Measurements from ENCODE around the gene PRSS57. TPM values are rescaled to one million over a fixed set of nuclear protein-coding genes. Genes with fewer than 3 reads are reported as not detected.
A peak's percentile ranks its signal among the peaks of the same experiment; 100 is the strongest.
"Not testable (repeated sequence)": the region's sequence is repeated elsewhere in the genome, so short reads cannot be mapped to it uniquely, and the experiment has no call there.

The PRSS57 gene
- total RNA-seq, 2 experiments from 2014 or later: 0.59 TPM; not detected in 1

DNA sequence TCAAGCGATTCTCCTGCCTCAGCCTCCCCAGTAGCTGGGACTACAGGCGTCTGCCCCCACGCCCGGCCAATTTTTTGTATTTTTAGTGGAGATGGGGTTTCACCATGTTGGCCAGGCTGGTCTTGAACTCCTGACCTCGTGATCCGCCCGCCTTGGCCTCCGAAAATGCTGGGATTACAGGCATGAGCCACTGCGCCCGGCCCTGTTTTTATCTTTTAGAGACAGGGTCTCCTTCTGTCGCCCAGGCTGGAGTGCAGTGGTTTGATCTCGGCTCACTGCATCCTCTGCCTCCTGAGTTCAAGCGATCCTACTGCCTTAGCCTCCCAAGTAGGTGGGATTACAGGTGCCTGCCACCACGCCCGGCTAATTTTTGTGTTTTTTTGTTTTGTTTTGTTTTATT, 3.3 kb upstream of the PRSS57 start:
- ATAC-seq; H3K4me3 Mint-ChIP-seq; DNase-seq; H3K36me3 Mint-ChIP-seq; H3K9me3 Mint-ChIP-seq (ENCODE audit: low read depth); H3K27ac Mint-ChIP-seq; CTCF ChIA-PET: not testable (repeated sequence)
- Mint-ChIP-seq H3K4me1 (peaks cover 11% of the 10 kb centered on the region), H3K27me3 (peaks cover 14% of the 10 kb centered on the region)

GRCh38 chr19:694481-695351, 536 bp downstream of the PRSS57 start:
- CTCF ChIA-PET: interaction anchor here (0.6 kb wide), 1 partner anchor 228 kb away, joined by 4 read pairs; no protein-coding TSS in a partner anchor
- H3K9me3 Mint-ChIP-seq (ENCODE audit: low read depth): no peaks in the 10 kb centered on the region
- H3K4me3 Mint-ChIP-seq: no peak overlapping the region
- ATAC-seq (no peak), DNase-seq (no peak)
- H3K27ac Mint-ChIP-seq: no peak overlapping the region
- H3K27me3 Mint-ChIP-seq: peaks cover 14% of the 10 kb centered on the region
- no peaks in the 10 kb centered on the region for H3K36me3 Mint-ChIP-seq
- peaks cover 9% of the 10 kb centered on the region for H3K4me1 Mint-ChIP-seq

GRCh38 chr19:690203-690602, 5.0 kb downstream of the PRSS57 start:
- H3K36me3 Mint-ChIP-seq: no peaks in the 10 kb centered on the region
- no peaks in the 10 kb centered on the region for H3K9me3 Mint-ChIP-seq (ENCODE audit: low read depth)
- H3K4me3 Mint-ChIP-seq: no peak overlapping the region
- CTCF ChIA-PET: no interaction called here
- ATAC-seq (no peak), DNase-seq (no peak)
- no peak overlapping the region for H3K27ac Mint-ChIP-seq
- peaks cover 3% of the 10 kb centered on the region for H3K4me1 Mint-ChIP-seq
- H3K27me3 Mint-ChIP-seq: peaks cover 8% of the 10 kb centered on the region

- Mint-ChIP-seq H3K4me3 (no peak overlapping the region), H3K9me3 (ENCODE audit: low read depth) (no peaks in the 10 kb centered on the region), H3K27me3 (no peaks in the 10 kb centered on the region), H3K4me1 (no peaks in the 10 kb centered on the region), H3K36me3 (no peaks in the 10 kb centered on the region), H3K27ac (no peak overlapping the region)
- no peak for DNase-seq
- CTCF ChIA-PET: no interaction called here
- ATAC-seq: no peak
Observed at GRCh38 chr19:688992-689391, 6.3 kb downstream of the PRSS57 start.

DNA sequence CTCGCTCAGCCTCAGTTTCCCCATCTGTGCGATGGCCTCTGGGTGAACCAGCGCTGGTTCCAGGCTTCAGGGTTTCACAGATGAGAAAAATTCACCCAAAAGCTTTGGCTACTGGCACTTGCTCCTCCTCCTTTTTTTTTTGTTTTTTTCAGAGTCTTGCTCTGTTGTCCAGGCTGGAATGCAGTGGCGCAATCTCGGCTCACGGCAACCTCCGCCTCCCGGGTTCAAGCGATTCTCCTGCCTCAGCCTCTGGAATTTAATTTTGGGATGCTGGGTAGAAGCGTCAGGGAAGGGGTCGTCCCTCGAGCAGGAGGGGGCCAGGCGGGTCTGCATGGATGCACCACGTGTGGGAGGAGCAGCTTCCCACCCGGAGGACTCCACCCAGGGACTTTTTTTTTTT, 7.0 kb downstream of the PRSS57 start:
- CTCF ChIA-PET: interaction anchor here (0.6 kb wide), 1 partner anchor 185 kb away, joined by 3 read pairs; no protein-coding TSS in a partner anchor
- ATAC-seq (no peak), DNase-seq (no peak)
- H3K4me1 Mint-ChIP-seq: no peaks in the 10 kb centered on the region
- H3K9me3 Mint-ChIP-seq (ENCODE audit: low read depth): no peaks in the 10 kb centered on the region
- H3K27me3 Mint-ChIP-seq: no peaks in the 10 kb centered on the region
- no peaks in the 10 kb centered on the region for H3K36me3 Mint-ChIP-seq
- no peak overlapping the region for H3K4me3 Mint-ChIP-seq
- no peak overlapping the region for H3K27ac Mint-ChIP-seq

DNA sequence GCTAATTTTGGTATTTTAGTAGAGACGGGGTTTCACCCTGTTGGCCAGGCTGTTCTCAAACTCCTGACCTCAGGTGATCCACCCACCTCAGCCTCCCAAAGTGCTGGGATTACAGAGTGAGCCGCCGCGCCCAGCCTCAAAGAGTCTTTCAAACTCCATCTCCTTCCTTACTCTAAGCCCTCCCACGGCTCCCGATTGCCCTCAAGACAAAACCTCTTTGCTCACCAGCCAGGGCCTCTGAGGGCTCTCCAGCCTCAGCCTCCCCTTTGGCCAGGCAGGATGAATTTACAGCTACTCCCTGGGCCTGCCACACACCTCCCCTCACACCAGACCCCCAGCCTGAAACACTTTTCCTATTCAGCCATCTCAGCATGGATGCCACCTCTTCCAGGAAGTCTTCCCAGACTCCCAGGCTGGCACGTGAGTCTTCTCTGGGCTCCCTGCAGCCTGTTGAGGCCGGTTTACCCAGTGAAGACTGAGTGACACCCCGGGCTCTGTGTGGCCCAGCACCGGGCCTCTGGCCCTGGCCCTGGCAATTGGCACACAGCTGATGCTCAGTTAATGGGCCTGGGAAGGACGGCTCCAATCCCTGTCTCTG, 7.6 kb downstream of the PRSS57 start:
- DNase-seq (no peak), ATAC-seq (no peak)
- H3K4me1 Mint-ChIP-seq: no peaks in the 10 kb centered on the region
- CTCF ChIA-PET: interaction anchor here (0.6 kb wide), 1 partner anchor 186 kb away, joined by 3 read pairs; no protein-coding TSS in a partner anchor
- no peak overlapping the region for H3K27ac Mint-ChIP-seq
- H3K27me3 Mint-ChIP-seq: no peaks in the 10 kb centered on the region
- H3K36me3 Mint-ChIP-seq: no peaks in the 10 kb centered on the region
- H3K4me3 Mint-ChIP-seq: no peak overlapping the region
- H3K9me3 Mint-ChIP-seq (ENCODE audit: low read depth): no peaks in the 10 kb centered on the region

GRCh38 chr19:686589-687297, 8.5 kb downstream of the PRSS57 start:
- H3K4me3 Mint-ChIP-seq: no peak overlapping the region
- DNase-seq (no peak), ATAC-seq (no peak)
- H3K27ac Mint-ChIP-seq: no peak overlapping the region
- H3K27me3 Mint-ChIP-seq: no peaks in the 10 kb centered on the region
- H3K36me3 Mint-ChIP-seq: no peaks in the 10 kb centered on the region
- CTCF ChIA-PET: interaction anchor here (1.0 kb wide), 1 partner anchor 115 kb away, joined by 3 read pairs; the partner anchor contains the start of gene BSG
- no peaks in the 10 kb centered on the region for H3K9me3 Mint-ChIP-seq (ENCODE audit: low read depth)
- no peaks in the 10 kb centered on the region for H3K4me1 Mint-ChIP-seq

- no peak for ATAC-seq
- no peaks in the 10 kb centered on the region for H3K27me3 Mint-ChIP-seq
- no peaks in the 10 kb centered on the region for H3K36me3 Mint-ChIP-seq
- H3K4me3 Mint-ChIP-seq: no peak overlapping the region
- peaks cover 2% of the 10 kb centered on the region for H3K4me1 Mint-ChIP-seq
- no peak overlapping the region for H3K27ac Mint-ChIP-seq
- DNase-seq: no peak
- H3K9me3 Mint-ChIP-seq (ENCODE audit: low read depth): no peaks in the 10 kb centered on the region
- CTCF ChIA-PET: no interaction called here
Observed at GRCh38 chr19:685454-685931, 9.8 kb downstream of the PRSS57 start.

DNA sequence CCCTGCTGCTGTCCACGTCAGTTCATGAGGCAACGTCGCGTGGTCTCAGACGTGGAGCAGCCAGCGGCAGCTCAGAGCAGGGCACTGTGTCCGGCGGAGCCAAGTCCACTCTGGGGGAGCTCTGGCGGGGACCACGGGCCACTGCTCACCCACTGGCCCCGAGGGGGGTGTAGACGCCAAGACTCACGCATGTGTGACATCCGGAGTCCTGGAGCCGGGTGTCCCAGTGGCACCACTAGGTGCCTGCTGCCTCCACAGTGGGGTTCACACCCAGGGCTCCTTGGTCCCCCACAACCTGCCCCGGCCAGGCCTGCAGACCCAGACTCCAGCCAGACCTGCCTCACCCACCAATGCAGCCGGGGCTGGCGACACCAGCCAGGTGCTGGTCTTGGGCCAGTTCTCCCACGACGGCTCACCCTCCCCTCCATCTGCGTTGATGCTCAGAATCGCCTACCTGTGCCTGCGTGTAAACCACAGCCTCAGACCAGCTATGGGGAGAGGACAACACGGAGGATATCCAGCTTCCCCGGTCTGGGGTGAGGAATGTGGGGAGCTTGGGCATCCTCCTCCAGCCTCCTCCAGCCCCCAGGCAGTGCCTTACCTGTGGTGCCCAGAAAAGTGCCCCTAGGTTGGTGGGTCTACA, 12.5 kb downstream of the PRSS57 start:
- H3K27me3 Mint-ChIP-seq: no peaks in the 10 kb centered on the region
- DNase-seq (no peak), ATAC-seq (no peak)
- no peak overlapping the region for H3K27ac Mint-ChIP-seq
- peaks cover 2% of the 10 kb centered on the region for H3K4me1 Mint-ChIP-seq
- no peaks in the 10 kb centered on the region for H3K36me3 Mint-ChIP-seq
- CTCF ChIA-PET: interaction anchor here (1.1 kb wide), 1 partner anchor 51 kb away, joined by 3 read pairs; no protein-coding TSS in a partner anchor
- no peaks in the 10 kb centered on the region for H3K9me3 Mint-ChIP-seq (ENCODE audit: low read depth)
- no peak overlapping the region for H3K4me3 Mint-ChIP-seq

DNA sequence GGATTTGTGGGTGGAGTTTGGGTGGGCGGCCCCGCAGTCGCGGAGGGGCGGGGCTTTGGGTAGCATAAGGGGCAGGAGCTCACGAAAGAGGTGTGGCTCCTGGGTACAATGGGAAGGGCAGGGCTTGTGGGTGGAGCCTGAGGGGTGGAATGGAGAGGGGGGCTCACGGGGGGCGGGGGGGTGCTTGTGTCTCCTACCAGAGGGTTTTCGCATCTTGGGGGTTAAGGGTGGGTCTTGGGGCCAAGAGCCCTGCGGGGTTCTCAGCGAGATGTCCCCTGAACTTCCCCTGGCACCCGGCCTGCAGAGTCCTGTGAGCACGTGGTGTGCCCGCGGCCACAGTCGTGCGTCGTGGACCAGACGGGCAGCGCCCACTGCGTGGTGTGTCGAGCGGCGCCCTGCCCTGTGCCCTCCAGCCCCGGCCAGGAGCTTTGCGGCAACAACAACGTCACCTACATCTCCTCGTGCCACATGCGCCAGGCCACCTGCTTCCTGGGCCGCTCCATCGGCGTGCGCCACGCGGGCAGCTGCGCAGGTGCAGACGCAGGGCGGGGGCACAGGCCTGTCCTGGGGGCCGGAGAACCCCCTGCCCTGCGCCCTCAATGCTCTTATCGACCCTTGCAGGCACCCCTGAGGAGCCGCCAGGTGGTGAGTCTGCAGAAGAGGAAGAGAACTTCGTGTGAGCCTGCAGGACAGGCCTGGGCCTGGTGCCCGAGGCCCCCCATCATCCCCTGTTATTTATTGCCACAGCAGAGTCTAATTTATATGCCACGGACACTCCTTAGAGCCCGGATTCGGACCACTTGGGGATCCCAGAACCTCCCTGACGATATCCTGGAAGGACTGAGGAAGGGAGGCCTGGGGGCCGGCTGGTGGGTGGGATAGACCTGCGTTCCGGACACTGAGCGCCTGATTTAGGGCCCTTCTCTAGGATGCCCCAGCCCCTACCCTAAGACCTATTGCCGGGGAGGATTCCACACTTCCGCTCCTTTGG, 13.9 kb downstream of the PRSS57 start:
- no peak for ATAC-seq
- no peaks in the 10 kb centered on the region for H3K36me3 Mint-ChIP-seq
- peak overlapping the region; percentile 76 for H3K4me3 Mint-ChIP-seq
- DNase-seq: peak; percentile 96
- no peaks in the 10 kb centered on the region for H3K9me3 Mint-ChIP-seq (ENCODE audit: low read depth)
- no peaks in the 10 kb centered on the region for H3K27me3 Mint-ChIP-seq
- peak overlapping the region; percentile 100 for H3K27ac Mint-ChIP-seq
- CTCF ChIA-PET: interaction anchor here (0.6 to 2.4 kb wide), 4 partner anchors 22 to 97 kb away, joined by 3 to 10 read pairs (median 6); partner anchors contain the start of gene POLRMT
- H3K4me1 Mint-ChIP-seq: peaks cover 2% of the 10 kb centered on the region

DNA sequence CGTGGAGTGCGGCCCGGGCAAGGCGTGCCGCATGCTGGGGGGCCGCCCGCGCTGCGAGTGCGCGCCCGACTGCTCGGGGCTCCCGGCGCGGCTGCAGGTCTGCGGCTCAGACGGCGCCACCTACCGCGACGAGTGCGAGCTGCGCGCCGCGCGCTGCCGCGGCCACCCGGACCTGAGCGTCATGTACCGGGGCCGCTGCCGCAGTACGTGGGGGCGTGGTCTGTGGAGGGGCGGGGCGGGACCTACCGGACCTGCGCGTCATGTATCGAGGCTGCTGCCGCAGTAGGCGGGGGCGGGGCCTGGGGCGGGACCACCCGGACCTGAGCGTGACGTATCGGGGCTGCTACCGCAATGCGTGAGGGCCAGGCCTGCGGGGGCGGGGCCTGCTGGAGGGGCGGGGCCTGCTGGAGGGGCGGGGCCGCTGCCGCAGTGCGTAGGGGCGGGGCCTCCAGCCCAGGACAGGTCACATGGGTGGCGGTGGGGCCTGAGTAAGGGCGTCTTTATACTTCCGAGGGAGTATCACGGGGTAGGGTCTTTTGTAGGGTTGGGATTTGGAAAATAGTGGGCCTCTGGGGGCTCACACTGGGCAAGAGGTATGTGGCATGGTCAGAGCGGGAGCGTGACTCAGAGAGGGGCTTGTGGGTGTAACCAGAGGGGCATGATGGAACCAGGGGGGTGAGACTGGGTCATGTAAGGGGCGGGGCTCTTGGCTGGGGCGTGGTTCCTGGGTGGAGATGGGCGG, 14.8 kb downstream of the PRSS57 start:
- peak overlapping the region; percentile 76 for H3K4me3 Mint-ChIP-seq
- peak; percentile 100 for DNase-seq
- H3K27me3 Mint-ChIP-seq: peaks cover 5% of the 10 kb centered on the region
- ATAC-seq: peak; percentile 81
- peaks cover 2% of the 10 kb centered on the region for H3K4me1 Mint-ChIP-seq
- no peaks in the 10 kb centered on the region for H3K9me3 Mint-ChIP-seq (ENCODE audit: low read depth)
- no peaks in the 10 kb centered on the region for H3K36me3 Mint-ChIP-seq
- CTCF ChIA-PET: interaction anchor here (0.6 to 2.4 kb wide), 7 partner anchors 12 to 96 kb away, joined by 3 to 10 read pairs (median 6); partner anchors contain the start of genes POLRMT and RNF126
- H3K27ac Mint-ChIP-seq: peak overlapping the region; percentile 100

Measured in activated CD8-positive, alpha-beta memory T cell treated with anti-CD3 and anti-CD28 coated beads, Interleukin-2, amount 10 ng/mL, durations not matched to agents 7 days and 5 days (primary cell).